Thoracic aorta (tissue), 2 donors: Measurements from ENCODE around the gene PLXNA2. TPM values are rescaled to one million over a fixed set of nuclear protein-coding genes. Genes with fewer than 3 reads are reported as not detected.
A peak's percentile ranks its signal among the peaks of the same experiment; 100 is the strongest.

Experiments used
- ATAC-seq: fragments of 150-250 bp; one replicate; pipeline ENCODE4 v1.8.0; 2017; ENCODE audit warnings: low read depth; ENCODE audit not compliant: insufficient number of reproducible peaks, low FRiP score
- DNase-seq: peaks from one replicate; pipeline ENCODE4 v3.0.0-alpha.2; 2020; ENCODE audit warnings: low spot score
- H3K27ac ChIP-seq, 2 donors: fragments of 200-600 bp; sonication (generic); 1 replicate in 1 of 2; 2 replicates in 1 of 2; pipeline ENCODE4 v1.5.1; 2016; ENCODE audit warnings: mild to moderate bottlenecking in 2 of 2, moderate library complexity in 2 of 2
- H3K27me3 ChIP-seq: fragments of 200-600 bp; sonication (generic); replicated peaks from 2 replicates; pipeline ENCODE4 v1.6.0; 2016; ENCODE audit warnings: mild to moderate bottlenecking; ENCODE audit not compliant: insufficient read depth
- H3K36me3 ChIP-seq: fragments of 200-600 bp; sonication (generic); one replicate; pipeline ENCODE4 v1.5.1; 2016
- H3K4me1 ChIP-seq, 2 donors: fragments of 200-600 bp; sonication (generic); 1 replicate in 1 of 2; 2 replicates in 1 of 2; pipeline versions ENCODE4 v1.5.1 to v1.6.0; 2016; ENCODE audit warnings: low read depth in 2 of 2, mild to moderate bottlenecking in 1 of 2; ENCODE audit not compliant: control insufficient read depth in 1 of 2
- H3K4me3 ChIP-seq: fragments of 200-600 bp; sonication (generic); 2 replicates; pipeline ENCODE4 v1.5.1; 2016; ENCODE audit warnings: mild to moderate bottlenecking
- H3K9me3 ChIP-seq: fragments of 200-600 bp; sonication (generic); 2 replicates; pipeline ENCODE4 v1.5.1; 2016
- CTCF ChIP-seq: fragments of 200-600 bp; sonication (generic); IDR thresholded peaks from one replicate; pipeline ENCODE4 v1.5.1; 2019; ENCODE audit warnings: antibody characterized with exemption
- total RNA-seq, 2 donors: library from RNA; depleted of rRNA; stranded (reverse); fragments of >200 nt; gene quantifications; one replicate each; pipeline versions ENCODE4 v1.1.0 to v1.2.3, GENCODE V29; 2016

PLXNA2 gene
- total RNA-seq, 2 donors from 2014 or later: 30.2 to 62.2 TPM

- peaks cover 5 to 34% of the 10 kb centered on the region in 2 donors for H3K4me1 ChIP-seq
- H3K4me3 ChIP-seq: no peak overlapping the region
- peaks cover 8% of the 10 kb centered on the region for H3K36me3 ChIP-seq
- DNase-seq (no peak), ATAC-seq (no peak)
- TF ChIP-seq CTCF: no peak
- no peaks in the 10 kb centered on the region for H3K27me3 ChIP-seq
- H3K9me3 ChIP-seq: no peaks in the 10 kb centered on the region
- peak overlapping the region in 1 of 2 donors; percentile 43 for H3K27ac ChIP-seq
Measured at GRCh38 chr1:208089761-208090370, 154.3 kb downstream of the PLXNA2 start.

- H3K4me3 ChIP-seq: no peak overlapping the region
- H3K9me3 ChIP-seq: no peaks in the 10 kb centered on the region
- peaks cover 10% of the 10 kb centered on the region for H3K36me3 ChIP-seq
- ATAC-seq (no peak), DNase-seq (no peak)
- H3K27me3 ChIP-seq: no peaks in the 10 kb centered on the region
- H3K4me1 ChIP-seq: peaks cover 5 to 34% of the 10 kb centered on the region in 2 donors
- no peak for TF ChIP-seq CTCF
- no peak overlapping the region for H3K27ac ChIP-seq
Measured at GRCh38 chr1:208089149-208089548, 155.0 kb downstream of the PLXNA2 start.

GRCh38 chr1:208088319-208088718 lies 155.9 kb downstream of the PLXNA2 start:
- no peaks in the 10 kb centered on the region for H3K27me3 ChIP-seq
- peaks cover 11% of the 10 kb centered on the region for H3K36me3 ChIP-seq
- peaks cover 5 to 34% of the 10 kb centered on the region in 2 donors for H3K4me1 ChIP-seq
- H3K9me3 ChIP-seq: no peaks in the 10 kb centered on the region
- ATAC-seq (no peak), DNase-seq (no peak)
- TF ChIP-seq CTCF: no peak
- no peak overlapping the region for H3K4me3 ChIP-seq
- H3K27ac ChIP-seq: no peak overlapping the region

GRCh38 chr1:208085655-208086515 lies 158.3 kb downstream of the PLXNA2 start:
- peak overlapping the region; percentile 43 to 55 for H3K27ac ChIP-seq
- peaks cover 9% of the 10 kb centered on the region for H3K36me3 ChIP-seq
- no peak for TF ChIP-seq CTCF
- peaks cover 5 to 31% of the 10 kb centered on the region in 2 donors for H3K4me1 ChIP-seq
- DNase-seq: no peak
- no peak for ATAC-seq
- no peaks in the 10 kb centered on the region for H3K9me3 ChIP-seq
- no peaks in the 10 kb centered on the region for H3K27me3 ChIP-seq
- peak overlapping the region; percentile 50 for H3K4me3 ChIP-seq

GRCh38 chr1:208084764-208085163 lies 159.4 kb downstream of the PLXNA2 start:
- Histone ChIP-seq H3K27ac (no peak overlapping the region), H3K9me3 (no peaks in the 10 kb centered on the region), H3K36me3 (peaks cover 9% of the 10 kb centered on the region), H3K27me3 (no peaks in the 10 kb centered on the region), H3K4me3 (no peak overlapping the region), H3K4me1 (peaks cover 5 to 20% of the 10 kb centered on the region in 2 donors)
- no peak for ATAC-seq
- TF ChIP-seq CTCF: no peak
- DNase-seq: no peak
